OCI-M2 (cell line): Measurements from ENCODE around the gene C2CD3.
"Not testable (repeated sequence)": the region's sequence is repeated elsewhere in the genome, so short reads cannot be mapped to it uniquely, and the experiment has no call there.

Source experiments
- DNase-seq: peaks from one replicate; lab custom pipeline; 2025; ENCODE audit not compliant: unreplicated experiment; lab: John Stamatoyannopoulos, UW

Gene C2CD3

GRCh38 chr11:74123008-74123448 is 47.8 kb downstream of the C2CD3 start:
- no peak for DNase-seq

- DNase-seq: no peak
Measured at GRCh38 chr11:74121804-74122203, 49.0 kb downstream of the C2CD3 start.

DNA sequence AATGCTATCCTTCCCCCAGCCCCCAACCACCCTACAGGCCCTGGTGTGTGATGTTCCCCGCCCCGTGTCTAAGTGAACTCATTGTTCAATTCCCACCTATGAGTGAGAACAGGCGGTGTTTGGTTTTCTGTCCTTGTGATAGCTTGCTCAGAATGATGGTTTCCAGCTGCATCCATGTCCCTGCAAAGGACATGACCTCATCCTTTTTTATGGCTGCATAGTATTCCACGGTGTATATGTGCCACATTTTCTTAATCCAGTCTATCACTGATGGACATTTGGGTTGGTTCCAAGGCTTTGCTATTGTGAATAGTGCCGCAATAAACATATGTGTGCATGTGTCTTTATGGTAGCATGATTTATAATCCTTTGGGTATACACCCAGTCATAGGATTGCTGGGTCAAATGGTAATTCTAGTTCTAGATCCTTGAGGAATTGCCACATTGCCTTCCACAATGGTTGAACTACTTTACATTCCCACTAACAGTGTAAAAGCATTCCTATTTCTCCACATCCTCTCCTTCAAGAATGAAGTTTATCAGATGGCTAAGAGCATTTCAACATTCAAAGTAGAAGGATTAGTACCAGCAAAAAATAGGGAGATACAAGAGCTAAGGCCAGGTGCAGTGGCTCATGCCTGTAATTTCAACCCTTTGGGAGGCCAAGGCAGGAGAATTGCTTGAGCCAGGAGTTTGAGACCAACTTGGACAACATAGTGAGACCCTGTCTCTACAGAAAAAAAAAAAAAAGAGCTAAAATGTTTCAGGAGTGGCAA is 50.4 kb downstream of the C2CD3 start:
- not testable (repeated sequence) for DNase-seq

- DNase-seq: no peak
Measured at GRCh38 chr11:74116719-74117118, 54.1 kb downstream of the C2CD3 start.

DNA sequence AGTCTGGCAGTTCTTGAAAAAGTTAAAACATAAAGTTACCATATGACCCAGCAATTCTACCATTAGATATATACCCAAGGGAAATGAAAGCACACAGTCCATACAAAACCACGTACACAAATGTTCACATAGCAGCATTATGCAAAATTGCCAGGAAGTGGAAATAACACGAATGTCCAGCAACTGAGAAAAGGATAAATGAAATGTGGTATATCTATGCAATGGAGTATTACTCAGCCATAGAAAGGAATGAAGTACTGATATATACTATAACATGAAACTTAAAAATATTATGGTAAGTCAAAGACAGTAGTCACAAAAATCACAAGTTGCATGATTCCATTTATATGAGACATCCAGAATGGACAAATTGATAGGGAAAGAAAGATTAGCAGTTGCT is 57.9 kb downstream of the C2CD3 start:
- no peak for DNase-seq

- no peak for DNase-seq
Measured at GRCh38 chr11:74106124-74106523, 64.7 kb downstream of the C2CD3 start.

DNA sequence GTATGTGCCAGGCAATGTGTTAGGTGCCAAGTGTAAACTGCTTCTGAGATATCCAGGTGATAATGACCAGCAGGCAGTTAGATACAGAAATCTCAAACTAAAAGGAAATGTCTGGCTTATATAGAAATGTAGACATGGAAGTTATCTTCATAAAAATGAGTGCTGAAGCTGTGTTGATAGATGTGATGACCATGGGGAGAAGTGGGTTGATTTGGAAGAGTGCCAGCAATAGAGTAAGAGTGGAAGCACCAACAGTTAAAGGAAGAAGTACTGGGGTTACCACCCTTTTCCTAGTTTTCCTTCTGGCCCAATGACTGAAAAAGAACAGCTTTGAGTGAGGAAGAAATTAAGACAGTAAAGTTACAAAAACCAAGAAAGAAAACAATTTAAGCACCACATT is 68.5 kb downstream of the C2CD3 start:
- DNase-seq: no peak

DNA sequence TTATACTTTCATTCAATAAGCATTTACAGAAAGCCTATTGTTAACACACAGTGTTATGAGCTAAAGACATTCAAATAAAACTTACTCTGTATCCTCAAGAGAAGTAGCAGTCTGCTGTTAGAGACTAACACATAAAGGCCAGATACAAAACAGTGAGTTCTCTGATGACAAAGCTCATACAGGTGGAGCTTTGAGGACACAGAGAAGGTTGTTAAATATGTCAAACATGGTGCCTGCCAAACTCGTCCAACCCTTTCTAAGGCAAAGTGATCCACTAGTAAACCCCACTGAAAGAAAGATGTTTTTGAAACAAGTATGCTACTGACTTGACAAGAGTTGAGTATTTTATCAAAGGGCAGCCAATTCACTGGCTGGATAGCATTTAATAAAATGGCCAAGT is 70.1 kb downstream of the C2CD3 start:
- DNase-seq: no peak

DNA sequence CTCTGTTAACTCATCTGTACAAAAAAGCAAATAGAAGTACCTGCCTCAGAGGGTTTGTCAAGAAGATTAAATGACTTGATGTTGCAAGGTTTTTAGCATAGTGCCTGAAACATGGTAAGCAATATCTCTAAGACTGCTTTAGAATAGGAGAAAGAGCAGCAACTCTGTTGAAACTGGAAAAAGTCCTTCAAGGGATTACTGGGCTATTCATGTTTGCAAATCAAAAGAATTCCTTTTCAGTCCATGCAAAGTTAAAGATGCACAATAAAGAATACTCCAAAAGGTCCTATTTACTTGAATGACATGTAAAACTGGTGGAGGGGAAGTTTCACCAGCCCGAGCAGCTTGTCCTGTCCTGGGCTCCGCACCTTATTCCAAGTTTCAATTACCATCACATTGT is 70.6 kb downstream of the C2CD3 start:
- no peak for DNase-seq

GRCh38 chr11:74097686-74098237 is 73.0 kb downstream of the C2CD3 start:
- no peak for DNase-seq

GRCh38 chr11:74094393-74094792 is 76.4 kb downstream of the C2CD3 start:
- DNase-seq: no peak

- DNase-seq: no peak
Measured at GRCh38 chr11:74092425-74092824, 78.4 kb downstream of the C2CD3 start.

DNA sequence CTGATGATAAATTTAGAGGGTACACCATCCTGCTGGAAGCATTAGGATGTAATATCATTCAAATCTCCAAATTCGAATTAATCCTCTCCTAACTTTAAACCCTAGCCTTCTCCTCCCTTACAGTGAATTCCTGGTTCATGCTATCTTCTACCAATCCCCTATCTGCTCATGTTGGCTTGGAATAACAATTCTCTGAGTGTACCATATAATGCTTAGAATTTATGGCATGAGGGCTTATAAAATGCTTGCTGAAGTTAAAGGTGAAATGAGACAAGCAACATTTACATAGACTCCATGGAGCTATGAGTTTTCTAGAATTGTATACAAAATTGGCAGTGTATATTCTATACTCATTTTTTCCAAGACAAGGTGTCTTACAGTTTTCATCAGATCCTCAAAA is 79.3 kb downstream of the C2CD3 start:
- no peak for DNase-seq

- no peak for DNase-seq
Measured at GRCh38 chr11:74090701-74091100, 80.1 kb downstream of the C2CD3 start.

- DNase-seq: no peak
Measured at GRCh38 chr11:74086242-74086884, 84.4 kb downstream of the C2CD3 start.

GRCh38 chr11:74085542-74085892 is 85.3 kb downstream of the C2CD3 start:
- no peak for DNase-seq

DNA sequence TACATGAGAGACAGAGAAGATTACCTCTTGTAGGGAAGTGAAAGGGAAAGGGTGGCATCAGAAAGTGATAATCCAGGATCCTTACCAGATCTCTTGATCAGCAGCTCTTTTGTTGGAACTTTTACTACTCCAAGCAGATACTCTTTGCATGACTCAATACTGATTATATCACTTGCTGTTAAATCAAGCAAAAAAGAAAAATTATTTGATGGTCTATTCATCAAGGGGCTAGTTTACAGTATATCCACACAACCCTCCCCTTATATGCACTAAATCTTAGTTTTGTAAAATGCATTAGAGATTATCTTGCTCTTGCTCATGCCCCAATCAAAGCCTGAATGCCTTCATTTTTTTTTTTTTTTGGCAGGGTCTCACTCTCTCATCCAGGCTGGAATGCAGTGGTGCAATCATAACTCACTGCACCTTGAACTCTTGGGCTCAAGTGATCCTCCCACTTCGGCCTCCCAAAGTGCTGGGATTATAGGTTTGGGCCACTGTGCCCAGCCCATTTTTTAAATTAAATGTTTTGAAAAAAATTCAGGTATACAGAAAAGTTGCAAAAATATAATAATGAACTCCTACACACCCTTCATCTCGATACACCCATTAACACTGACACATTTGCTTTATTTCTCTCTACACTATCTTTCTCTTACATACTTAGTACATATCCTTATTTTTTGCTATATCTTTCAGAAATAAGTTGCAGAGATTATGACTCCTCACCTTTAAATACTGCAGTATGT is 85.8 kb downstream of the C2CD3 start:
- no peak for DNase-seq

DNA sequence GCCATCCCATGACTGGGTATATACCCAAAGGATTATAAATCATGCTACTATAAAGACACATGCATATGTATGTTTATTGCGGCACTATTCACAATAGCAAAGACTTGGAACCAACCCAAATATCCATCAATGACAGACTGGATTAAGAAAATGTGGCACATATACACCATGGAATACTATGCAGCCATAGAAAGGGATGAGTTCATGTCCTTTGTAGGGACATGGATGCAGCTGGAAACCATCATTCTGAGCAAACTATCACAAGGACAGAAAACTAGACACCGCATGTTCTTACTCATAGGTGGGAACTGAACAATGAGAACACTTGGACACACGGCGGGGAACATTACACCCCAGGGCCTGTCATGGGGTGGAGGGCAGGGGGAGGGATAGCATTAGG is 86.9 kb downstream of the C2CD3 start:
- DNase-seq: not testable (repeated sequence)

DNA sequence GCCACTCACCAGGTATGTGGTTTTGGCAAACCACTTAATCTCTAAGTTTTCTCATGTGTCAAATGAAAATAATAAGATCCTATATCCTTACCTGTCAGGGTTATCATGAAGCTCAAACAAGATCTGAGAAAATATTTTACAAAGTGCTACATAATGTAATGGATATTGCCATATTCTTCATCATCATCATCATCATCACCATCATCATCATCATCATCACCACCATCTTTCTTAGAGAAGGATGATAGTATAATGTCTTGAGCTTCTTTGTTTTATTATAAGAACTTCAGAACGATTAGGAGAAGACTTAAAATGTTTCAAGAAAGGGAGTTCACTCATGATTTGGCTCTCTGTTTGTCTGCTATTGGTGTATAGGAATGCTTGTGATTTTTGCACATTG is 89.4 kb downstream of the C2CD3 start:
- DNase-seq: no peak

- DNase-seq: no peak
Measured at GRCh38 chr11:74077193-74077592, 93.6 kb downstream of the C2CD3 start.

DNA sequence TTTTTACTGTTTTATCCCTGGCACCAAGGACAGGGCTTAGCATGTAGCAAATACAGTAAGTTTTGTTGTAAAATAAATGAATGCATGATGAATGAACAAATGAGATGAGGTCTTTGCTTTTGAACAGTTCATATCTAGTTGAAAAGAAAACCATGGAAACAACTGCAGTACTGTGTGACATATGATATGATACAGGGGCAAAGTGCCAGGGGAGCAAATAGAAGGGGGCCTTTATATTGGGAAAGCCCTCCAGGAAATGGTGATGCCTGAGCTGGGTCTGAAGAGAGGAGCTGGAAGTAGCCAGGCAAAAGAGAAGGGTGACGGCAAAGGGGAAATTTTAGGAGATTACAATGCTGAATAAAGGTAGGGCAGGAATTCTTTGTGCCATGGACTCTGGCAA is 98.1 kb downstream of the C2CD3 start:
- DNase-seq: no peak

- no peak for DNase-seq
Measured at GRCh38 chr11:74072286-74072685, 98.5 kb downstream of the C2CD3 start.
